C1 segment of cervical spinal cord (tissue), 14 donors: ENCODE data around the gene BCL10.
A peak's percentile ranks its signal among the peaks of the same experiment; 100 is the strongest.

Source experiments
- DNase-seq, 14 donors: peaks; one replicate each; lab custom pipeline; 2025; lab: John Stamatoyannopoulos, UW

The BCL10 gene

GRCh38 chr1:85276215-85276977, at the start of gene BCL10:
TSS of gene BCL10 (minus strand) at chr1:85276632. CDS start at chr1:85276352, 280 bp downstream.
- DNase-seq: peak; percentile 70 to 99 (median 95)

GRCh38 chr1:85325920-85326319, 49.5 kb upstream of the BCL10 start:
- DNase-seq: no peak

GRCh38 chr1:85323770-85324169, 47.3 kb upstream of the BCL10 start:
- no peak for DNase-seq

GRCh38 chr1:85322655-85323054, 46.2 kb upstream of the BCL10 start:
- DNase-seq: no peak

- no peak for DNase-seq
These were observed 45.0 kb upstream of the BCL10 start for GRCh38 chr1:85321237-85321964.

GRCh38 chr1:85320371-85321131, 44.1 kb upstream of the BCL10 start:
- DNase-seq: no peak

- no peak for DNase-seq
These were observed 43.5 kb upstream of the BCL10 start for GRCh38 chr1:85319931-85320330.

- no peak for DNase-seq
These were observed 43.1 kb upstream of the BCL10 start for GRCh38 chr1:85319491-85319890.

GRCh38 chr1:85318217-85318616, 41.8 kb upstream of the BCL10 start:
- no peak for DNase-seq

- no peak for DNase-seq
These were observed 41.1 kb upstream of the BCL10 start for GRCh38 chr1:85317560-85317959.

- no peak for DNase-seq
These were observed 39.9 kb upstream of the BCL10 start for GRCh38 chr1:85316321-85316720.

- no peak for DNase-seq
These were observed 39.4 kb upstream of the BCL10 start for GRCh38 chr1:85315789-85316188.

GRCh38 chr1:85314726-85315125, 38.3 kb upstream of the BCL10 start:
- no peak for DNase-seq

- no peak for DNase-seq
These were observed 37.7 kb upstream of the BCL10 start for GRCh38 chr1:85313888-85314696.

GRCh38 chr1:85311818-85312217, 35.4 kb upstream of the BCL10 start:
- no peak for DNase-seq

GRCh38 chr1:85308833-85309350, 32.5 kb upstream of the BCL10 start:
- DNase-seq: no peak

GRCh38 chr1:85307987-85308832, 31.8 kb upstream of the BCL10 start:
- peak; percentile 4 to 82 (median 48) for DNase-seq

GRCh38 chr1:85306236-85306635, 29.8 kb upstream of the BCL10 start:
- no peak for DNase-seq

GRCh38 chr1:85303440-85304162, 27.2 kb upstream of the BCL10 start:
- no peak for DNase-seq

- no peak for DNase-seq
These were observed 23.7 kb upstream of the BCL10 start for GRCh38 chr1:85300140-85300539.
